Measurements from ENCODE around the gene ZNF81. TPM values are rescaled to one million over a fixed set of nuclear protein-coding genes. Genes with fewer than 3 reads are reported as not detected.
"Not testable (repeated sequence)": the region's sequence is repeated elsewhere in the genome, so short reads cannot be mapped to it uniquely, and the experiment has no call there.

The ZNF81 gene
- total and polyA plus RNA-seq, 2 of the 4 experiments (the other 2 are of a cell fraction), result 2.1 to 4.5 TPM

GRCh38 chrX:47931970-47932369, 95.3 kb downstream of the ZNF81 start:
- CTCF ChIA-PET; H3K56ac ChIP-seq (ENCODE audit: extremely low read depth, insufficient read depth, low read length); H3K18ac ChIP-seq (ENCODE audit: low read depth, low read length); BruUV-seq (replicated peaks); H2AK9ac ChIP-seq (replicated peaks; ENCODE audit: low read depth, low read length, poor library complexity); H3K4ac ChIP-seq (ENCODE audit: low read depth, low read length); H4K8ac ChIP-seq (ENCODE audit: low read depth in 2 of 2, low read length in 2 of 2); intact Hi-C loops (cut with micrococcal nuclease); H4K20me1 ChIP-seq (ENCODE audit: insufficient read depth, low read length); H3K79me1 ChIP-seq (ENCODE audit: low read depth in 1 of 2, low read length in 2 of 2); H2BK20ac ChIP-seq (ENCODE audit: low read depth, low read length); H2BK15ac ChIP-seq (ENCODE audit: low read depth, low read length); H3K14ac ChIP-seq (replicated peaks; ENCODE audit: low read depth, low read length); DNase-seq; H3K9ac ChIP-seq (ENCODE audit: low read depth, low read length); H3K27me3 ChIP-seq (ENCODE audit: control insufficient read depth, insufficient read depth, low read length); H3K4me3 ChIP-seq (ENCODE audit: insufficient read depth, low read depth, low read length); H3K27ac ChIP-seq (ENCODE audit: insufficient read depth, low read length); H2BK5ac ChIP-seq (ENCODE audit: low read depth, low read length, poor library complexity, severe bottlenecking); H4K91ac ChIP-seq (ENCODE audit: insufficient read depth, low read depth, low read length); H2AK5ac ChIP-seq (ENCODE audit: low read depth, low read length); H2AFZ ChIP-seq (replicated peaks; ENCODE audit: low read length, poor library complexity); POLR2A ChIA-PET (ENCODE audit: unreplicated experiment); in situ Hi-C loops (cut with MboI; ENCODE audit: low sequenced_read_pairs); H3K4me2 ChIP-seq (ENCODE audit: low read depth, low read length); H3K9me1 ChIP-seq (ENCODE audit: insufficient read depth, low read length); H3K23ac ChIP-seq (ENCODE audit: low read depth, low read length); H3K36me3 ChIP-seq (ENCODE audit: control insufficient read depth, insufficient read depth, low read length); dilution Hi-C loops (cut with HindIII; ENCODE audit: low sequenced_read_pairs, unreplicated experiment); ATAC-seq (ENCODE audit: low read depth); H2BK120ac ChIP-seq (ENCODE audit: low read depth, low read length); H3K9me3 ChIP-seq (ENCODE audit: control insufficient read depth, insufficient read depth, low read length); H3K4me1 ChIP-seq (ENCODE audit: control insufficient read depth, insufficient read depth, low read length); H4K5ac ChIP-seq (ENCODE audit: low read depth, low read length): not testable (repeated sequence)
- no CpG with 5 or more reads among the region's 3 CpGs for WGBS, 2 experiments (ENCODE audit: extremely low coverage in 2 of 2, insufficient read length in 1 of 2)
